Astrocyte (in vitro differentiated cells and primary cell): ENCODE measurements around the gene APOA5.

Experiments
- EZH2 ChIP-seq: IDR thresholded peaks from 2 replicates; pipeline ENCODE4 v1.6.1; 2012; ENCODE audit warnings: mild to moderate bottlenecking, low read length, inconsistent platforms; ENCODE audit not compliant: insufficient read depth
- TF ChIP-seq, protein P1 (sequence below): IDR thresholded peaks from 2 replicates; pipeline ENCODE4 v1.5.1; 2011; ENCODE audit warnings: low read depth, mild to moderate bottlenecking, inconsistent platforms, low read length, moderate library complexity; ENCODE audit not compliant: insufficient read depth

DNA sequence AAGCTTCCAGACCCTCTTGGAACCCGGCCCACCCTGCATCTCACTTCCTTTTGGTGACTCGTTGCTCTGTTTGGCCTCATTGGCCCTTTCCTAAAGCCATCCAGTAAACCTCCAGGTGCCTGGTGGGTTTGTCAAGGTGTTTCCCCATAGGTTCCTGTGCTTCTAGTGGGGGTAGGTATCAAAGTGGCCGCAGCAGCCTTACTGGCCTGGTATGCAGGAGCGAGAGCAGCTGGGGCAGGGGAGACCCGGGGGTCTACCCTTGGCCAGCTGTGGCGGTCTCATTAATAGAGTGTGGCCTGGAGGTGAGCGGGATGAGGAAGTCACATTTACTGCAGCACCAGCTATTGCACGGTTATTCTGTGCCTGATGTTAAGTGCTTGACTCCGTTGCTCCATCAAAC is 27.4 kb upstream of the APOA5 start:
- TF ChIP-seq, protein P1, sequence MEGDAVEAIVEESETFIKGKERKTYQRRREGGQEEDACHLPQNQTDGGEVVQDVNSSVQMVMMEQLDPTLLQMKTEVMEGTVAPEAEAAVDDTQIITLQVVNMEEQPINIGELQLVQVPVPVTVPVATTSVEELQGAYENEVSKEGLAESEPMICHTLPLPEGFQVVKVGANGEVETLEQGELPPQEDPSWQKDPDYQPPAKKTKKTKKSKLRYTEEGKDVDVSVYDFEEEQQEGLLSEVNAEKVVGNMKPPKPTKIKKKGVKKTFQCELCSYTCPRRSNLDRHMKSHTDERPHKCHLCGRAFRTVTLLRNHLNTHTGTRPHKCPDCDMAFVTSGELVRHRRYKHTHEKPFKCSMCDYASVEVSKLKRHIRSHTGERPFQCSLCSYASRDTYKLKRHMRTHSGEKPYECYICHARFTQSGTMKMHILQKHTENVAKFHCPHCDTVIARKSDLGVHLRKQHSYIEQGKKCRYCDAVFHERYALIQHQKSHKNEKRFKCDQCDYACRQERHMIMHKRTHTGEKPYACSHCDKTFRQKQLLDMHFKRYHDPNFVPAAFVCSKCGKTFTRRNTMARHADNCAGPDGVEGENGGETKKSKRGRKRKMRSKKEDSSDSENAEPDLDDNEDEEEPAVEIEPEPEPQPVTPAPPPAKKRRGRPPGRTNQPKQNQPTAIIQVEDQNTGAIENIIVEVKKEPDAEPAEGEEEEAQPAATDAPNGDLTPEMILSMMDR, result no peak
- no peak for TF ChIP-seq EZH2
